ENCODE results near the gene SLC10A2.

SLC10A2 gene

GRCh38 chr13:103002279-103002678 is 63.9 kb downstream of the SLC10A2 start:
- Histone ChIP-seq H3K4me1 (ENCODE audit: control insufficient read depth in 1 of 2, insufficient read depth in 1 of 2, low read depth in 1 of 2, low read length in 1 of 2) (no peaks in the 10 kb centered on the region), H3K27ac (no peak overlapping the region), H3K27me3 (no peaks in the 10 kb centered on the region), H3K9me3 (no peaks in the 10 kb centered on the region), H3K4me3 (ENCODE audit: low read depth in 1 of 2, low read length in 1 of 2) (no peak overlapping the region), H3K36me3 (no peaks in the 10 kb centered on the region)
- no peak for TF ChIP-seq CTCF (IDR thresholded peaks at IDR 0.05)

- Histone ChIP-seq H3K27me3 (no peaks in the 10 kb centered on the region), H3K27ac (no peak overlapping the region), H3K36me3 (no peaks in the 10 kb centered on the region), H3K4me3 (ENCODE audit: low read depth in 1 of 2, low read length in 1 of 2) (no peak overlapping the region), H3K4me1 (ENCODE audit: control insufficient read depth in 1 of 2, insufficient read depth in 1 of 2, low read depth in 1 of 2, low read length in 1 of 2) (no peaks in the 10 kb centered on the region), H3K9me3 (no peaks in the 10 kb centered on the region)
- TF ChIP-seq CTCF (IDR thresholded peaks at IDR 0.05) = no peak
These were observed 66.1 kb downstream of the SLC10A2 start for GRCh38 chr13:103000157-103000556.

- no peaks in the 10 kb centered on the region for H3K36me3 ChIP-seq
- no peaks in the 10 kb centered on the region for H3K4me1 ChIP-seq (ENCODE audit: control insufficient read depth in 1 of 2, insufficient read depth in 1 of 2, low read depth in 1 of 2, low read length in 1 of 2)
- no peak for TF ChIP-seq CTCF (IDR thresholded peaks at IDR 0.05)
- no peak overlapping the region for H3K4me3 ChIP-seq (ENCODE audit: low read depth in 1 of 2, low read length in 1 of 2)
- no peak overlapping the region for H3K27ac ChIP-seq
- H3K27me3 ChIP-seq = no peaks in the 10 kb centered on the region
- no peaks in the 10 kb centered on the region for H3K9me3 ChIP-seq
These were observed 66.7 kb downstream of the SLC10A2 start for GRCh38 chr13:102999499-102999898.

All from neutrophil (primary cell).